CD4-positive, alpha-beta T cell treated with Interleukin-15 for 1 hour (primary cell): ENCODE data around the gene PLEKHG7.
"Not testable (repeated sequence)": the region's sequence is repeated elsewhere in the genome, so short reads cannot be mapped to it uniquely, and the experiment has no call there.

Experiments
- DNase-seq: peaks from one replicate; pipeline ENCODE4 v3.0.0-alpha.2; 2020

Gene PLEKHG7

DNA sequence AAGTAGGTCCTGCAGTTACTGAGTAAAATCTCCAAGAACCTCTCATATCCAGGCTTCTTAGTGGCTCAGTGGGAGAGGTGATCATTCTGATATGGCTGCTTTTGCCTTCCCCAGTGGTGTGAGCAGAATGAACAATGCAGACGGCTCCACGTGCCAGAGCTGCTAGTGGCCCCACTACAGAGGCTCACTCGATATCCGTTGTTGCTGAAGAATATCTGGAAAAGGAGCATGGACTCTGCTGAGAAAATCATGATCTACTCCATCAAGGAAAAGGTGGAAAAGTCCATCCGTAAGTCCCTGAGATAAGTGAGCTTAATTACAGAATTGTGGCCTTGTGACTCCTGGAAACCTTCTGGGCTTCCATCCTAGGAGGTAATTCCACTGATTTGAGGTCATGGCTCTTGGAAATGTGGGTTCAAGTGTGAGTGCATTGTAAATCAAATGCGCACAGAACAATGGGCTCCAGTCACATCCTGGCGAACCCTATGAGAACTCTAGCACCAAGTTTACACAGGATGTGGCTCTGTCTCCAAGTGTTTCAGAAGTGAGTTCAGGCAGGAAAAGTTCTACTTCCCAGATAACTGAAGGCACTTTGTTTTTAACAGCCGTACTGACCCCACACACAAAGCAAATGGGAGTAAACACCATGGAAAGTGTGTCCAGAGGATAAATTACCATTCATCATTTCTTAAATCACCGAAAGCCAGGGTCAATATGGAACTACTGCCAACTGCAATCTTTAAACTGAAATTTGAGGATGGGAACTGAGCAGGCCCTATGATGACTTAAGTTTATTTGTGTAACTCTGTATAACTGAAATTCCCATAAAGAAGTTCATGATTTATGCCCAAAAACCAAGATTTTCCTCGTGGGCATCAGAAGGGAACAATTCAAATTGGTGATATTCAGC is 51.4 kb downstream of the PLEKHG7 start:
- no peak for DNase-seq

DNA sequence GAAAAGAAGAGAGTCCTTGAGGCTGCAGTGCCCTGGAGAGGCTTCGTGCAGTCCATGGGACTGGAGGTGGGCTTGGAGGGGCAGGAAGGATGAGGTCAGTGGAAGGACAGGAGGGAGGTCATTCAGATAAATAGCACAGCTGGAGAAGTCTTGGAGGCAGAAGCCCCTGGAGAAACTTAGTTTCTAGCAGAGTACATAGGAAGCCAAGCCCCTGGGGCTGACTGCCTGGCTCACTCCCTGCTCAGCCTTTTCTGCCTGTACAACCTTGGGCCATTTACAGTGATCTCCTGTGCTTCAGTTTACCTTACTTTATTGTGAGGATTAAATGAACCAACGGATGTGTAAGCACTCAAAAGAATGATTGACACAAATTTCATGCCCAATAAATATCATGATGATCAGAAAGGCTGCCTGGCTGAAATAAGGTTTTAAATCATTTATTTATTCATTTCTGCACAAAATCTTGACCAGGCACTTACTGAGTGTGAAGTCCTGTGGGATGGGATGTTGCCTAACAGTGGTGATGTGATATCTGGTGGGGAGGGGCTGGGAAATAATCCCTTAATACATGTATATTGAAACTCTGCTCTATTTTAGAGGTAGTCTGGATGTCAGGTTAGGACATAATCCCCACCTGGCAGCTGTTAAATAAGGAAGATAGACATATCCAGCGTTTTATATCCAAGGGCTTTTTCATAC is 54.3 kb downstream of the PLEKHG7 start:
- no peak for DNase-seq

DNA sequence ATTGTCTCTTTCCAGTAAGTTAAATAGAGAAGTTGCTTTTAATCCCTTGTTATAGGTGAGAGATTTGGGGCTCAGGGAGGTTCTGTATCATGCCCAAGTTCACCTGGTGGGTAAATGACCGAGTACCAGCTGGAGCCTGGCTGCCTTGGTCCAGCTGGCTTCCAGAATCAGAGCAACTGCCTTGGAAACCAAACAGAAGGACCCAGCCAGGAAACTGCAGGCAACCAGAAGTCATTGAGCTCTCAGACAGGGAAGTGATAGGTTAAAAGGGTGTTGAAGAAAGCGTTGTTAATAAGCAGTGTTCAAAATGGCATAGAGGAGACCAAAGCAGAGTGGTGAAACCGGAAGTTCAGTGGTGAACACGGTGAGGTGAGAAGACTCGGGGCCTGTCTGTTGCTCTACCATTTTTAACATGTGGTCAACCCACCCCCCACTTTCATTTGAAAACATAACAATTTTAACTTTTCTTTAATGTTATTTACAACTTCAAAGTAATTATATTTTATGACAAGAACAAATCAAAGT is 54.9 kb downstream of the PLEKHG7 start:
- no peak for DNase-seq

DNA sequence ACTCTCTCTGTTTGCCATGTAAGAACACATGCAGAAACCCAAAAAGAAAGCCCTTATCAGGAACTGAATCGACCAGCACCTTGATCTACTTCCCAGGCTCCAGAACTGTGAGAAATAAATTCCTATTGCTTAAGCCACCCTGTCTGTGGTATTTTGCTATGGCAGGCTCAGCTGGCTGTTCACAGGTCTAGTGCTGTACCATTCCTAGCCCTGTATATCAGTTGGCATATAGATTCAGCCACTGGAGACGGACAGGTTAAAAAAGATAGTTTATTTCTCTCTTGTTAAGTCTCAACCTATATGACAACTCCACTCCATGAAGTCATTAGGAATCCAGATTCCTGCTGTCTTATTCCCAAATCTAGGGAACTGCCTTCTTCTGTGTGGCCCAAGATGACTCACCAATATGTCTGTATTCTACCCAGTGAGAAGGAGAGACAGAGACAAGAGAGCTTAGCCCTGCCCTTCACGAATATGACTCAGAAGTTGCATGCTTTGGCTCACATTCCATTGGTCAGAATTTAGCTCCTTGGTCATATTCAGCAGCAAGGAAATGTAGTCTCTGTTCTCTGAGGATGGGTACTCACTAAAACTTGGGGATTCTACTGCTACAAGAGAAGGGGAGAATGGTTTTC is 57.0 kb downstream of the PLEKHG7 start:
- no peak for DNase-seq

GRCh38 chr12:92762773-92763172 is 60.0 kb downstream of the PLEKHG7 start:
- DNase-seq, result no peak

GRCh38 chr12:92764831-92765230 is 62.0 kb downstream of the PLEKHG7 start:
- DNase-seq, result no peak

GRCh38 chr12:92765871-92766270 is 63.1 kb downstream of the PLEKHG7 start:
- DNase-seq, result no peak

DNA sequence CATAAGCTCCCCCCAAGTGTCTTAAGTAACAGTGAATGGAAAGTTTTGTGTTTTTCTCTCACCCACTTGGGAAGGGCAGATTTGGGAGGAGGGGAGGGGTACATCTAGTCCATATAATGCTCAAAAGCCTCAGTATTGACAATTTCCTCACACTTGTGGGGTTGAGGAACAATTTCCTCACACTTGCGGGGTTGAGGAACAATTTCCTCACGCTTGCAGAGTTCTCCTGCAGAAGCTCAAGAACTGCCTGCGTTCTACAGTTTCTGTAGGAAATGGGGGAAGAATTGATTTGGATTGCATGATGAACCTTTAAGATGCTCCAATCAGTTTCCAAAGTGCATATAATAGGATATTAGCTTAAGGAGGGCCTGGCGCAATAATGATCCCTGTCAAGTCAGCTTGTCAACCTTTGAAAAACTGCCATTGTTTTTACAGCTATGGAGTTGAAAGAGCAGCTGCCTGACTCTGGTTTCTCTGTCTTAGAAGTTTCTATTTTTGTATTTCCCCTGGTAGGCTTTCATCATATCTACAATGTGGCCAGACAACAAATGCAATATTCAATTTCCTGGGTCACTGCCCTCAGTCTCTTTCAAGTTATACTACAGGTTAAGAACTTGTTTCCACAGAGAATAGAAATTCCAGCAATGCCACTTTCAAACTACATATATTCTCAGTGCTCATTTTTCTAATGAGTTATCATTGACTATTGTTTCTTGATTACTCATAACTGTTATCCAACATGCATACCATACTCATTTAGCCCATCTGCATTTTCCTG is 66.5 kb downstream of the PLEKHG7 start:
- DNase-seq, result no peak

DNA sequence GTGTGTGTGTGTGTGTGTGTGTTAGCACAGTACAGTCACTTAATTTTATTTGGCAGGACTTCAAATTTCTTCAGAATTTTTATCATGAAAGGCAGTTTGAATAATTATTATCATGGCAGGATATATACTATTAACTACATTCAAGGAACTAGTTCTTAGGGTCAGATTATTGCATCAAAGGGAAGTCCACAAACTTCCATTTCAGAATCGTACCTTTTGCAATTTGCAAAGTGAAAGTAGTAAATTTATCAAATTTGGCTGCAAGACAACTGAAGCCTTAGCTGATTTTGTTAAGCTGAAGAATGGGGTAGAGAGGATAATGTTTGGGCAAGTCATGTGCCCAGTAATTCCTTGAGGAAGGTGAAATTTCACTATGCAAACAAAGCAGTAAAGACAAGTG is 68.2 kb downstream of the PLEKHG7 start:
- no peak for DNase-seq

- DNase-seq, result no peak
Observed at GRCh38 chr12:92775416-92775815, 72.6 kb downstream of the PLEKHG7 start.

DNA sequence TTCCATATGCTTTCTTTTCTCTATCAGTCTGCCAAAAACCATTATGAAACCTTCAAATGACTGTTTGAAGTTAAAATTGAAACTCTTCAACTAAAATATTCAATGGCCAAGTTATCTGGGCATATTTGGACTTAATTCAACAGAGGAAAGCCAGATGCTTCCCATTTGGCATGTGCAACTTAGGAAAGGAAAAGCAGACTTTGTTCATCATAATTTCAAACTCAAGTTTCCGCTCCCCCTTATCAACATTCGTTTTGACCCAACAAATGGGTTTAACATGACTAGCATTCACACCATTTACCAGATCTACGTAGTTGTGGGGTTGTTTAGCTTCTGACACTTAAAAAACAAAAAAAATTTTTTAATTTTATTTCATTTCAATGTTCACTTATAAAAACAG is 75.7 kb downstream of the PLEKHG7 start:
- no peak for DNase-seq

GRCh38 chr12:92779902-92780301 is 77.1 kb downstream of the PLEKHG7 start:
- DNase-seq, result no peak

DNA sequence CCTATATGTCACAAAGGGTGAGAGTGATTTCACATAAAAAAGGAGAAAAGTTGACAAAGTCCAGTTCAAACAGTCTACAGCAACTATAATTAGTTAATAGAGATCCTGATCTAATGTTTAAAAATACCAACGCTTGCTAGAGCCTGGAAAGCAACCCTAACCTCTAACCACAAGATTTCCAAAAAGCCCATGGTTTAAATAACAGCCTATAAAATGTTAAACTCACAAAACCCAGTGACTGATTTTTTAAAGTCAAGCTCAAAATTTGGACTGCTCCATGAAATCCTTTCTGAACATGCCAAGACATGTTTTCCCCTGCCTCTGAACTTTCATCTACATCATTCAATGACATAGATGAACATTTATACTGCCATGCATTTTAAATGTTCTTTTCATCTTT is 81.6 kb downstream of the PLEKHG7 start:
- no peak for DNase-seq

GRCh38 chr12:92784797-92785562 is 82.2 kb downstream of the PLEKHG7 start:
- no peak for DNase-seq

- DNase-seq, result no peak
Observed at GRCh38 chr12:92785563-92785950, 82.8 kb downstream of the PLEKHG7 start.

DNA sequence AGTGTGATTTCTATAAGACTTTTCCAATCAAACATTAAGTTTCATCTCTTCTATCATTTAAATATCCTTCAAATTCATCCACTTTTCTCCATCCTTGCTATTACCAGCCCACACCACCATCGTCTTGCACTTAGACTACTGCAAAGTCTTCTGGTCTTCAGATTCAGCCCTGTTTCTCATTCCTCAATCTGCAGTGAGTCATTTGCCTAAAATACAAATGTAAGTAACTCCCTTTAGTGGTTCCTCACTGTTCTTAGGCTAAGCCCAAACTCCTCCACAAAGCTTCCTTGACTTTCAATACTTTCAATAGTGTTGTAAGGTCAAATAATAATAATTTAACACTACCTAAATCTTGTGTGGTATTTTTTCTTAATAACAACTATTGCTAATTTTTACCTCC is 83.3 kb downstream of the PLEKHG7 start:
- no peak for DNase-seq

DNA sequence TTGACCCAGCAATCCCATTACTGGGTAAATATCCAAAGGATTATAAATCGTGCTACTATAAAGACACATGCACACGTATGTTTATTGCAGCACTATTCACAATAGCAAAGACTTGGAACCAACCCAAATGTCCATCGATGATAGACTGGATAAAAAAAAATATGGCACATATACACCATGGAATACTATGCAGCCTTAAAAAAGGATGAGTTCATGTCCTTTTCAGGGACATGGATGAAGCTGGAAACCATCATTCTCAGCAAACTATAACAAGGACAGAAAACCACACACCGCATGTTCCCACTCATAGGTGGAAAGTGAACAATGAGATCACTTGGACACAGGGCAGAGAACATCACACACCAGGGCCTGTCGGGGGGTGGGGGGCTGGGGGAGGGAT is 91.6 kb downstream of the PLEKHG7 start:
- DNase-seq, result not testable (repeated sequence)

- DNase-seq, result no peak
Observed at GRCh38 chr12:92794814-92795213, 92.0 kb downstream of the PLEKHG7 start.

- no peak for DNase-seq
Observed at GRCh38 chr12:92796650-92797049, 93.9 kb downstream of the PLEKHG7 start.

- DNase-seq, result no peak
Observed at GRCh38 chr12:92802906-92803305, 100.1 kb downstream of the PLEKHG7 start.

- DNase-seq, result no peak
Observed at GRCh38 chr12:92803903-92804302, 101.1 kb downstream of the PLEKHG7 start.

GRCh38 chr12:92810370-92810769 is 107.6 kb downstream of the PLEKHG7 start:
- DNase-seq, result no peak
